Stimulated activated CD8-positive, alpha-beta memory T cell treated with anti-CD3 and anti-CD28 coated beads, Interleukin-4, amount 100 ng/mL, for 4 hours (primary cell): Measurements from ENCODE around the gene CECR2.

Source experiments
- DNase-seq, 2 donors: peaks; one replicate each; pipeline ENCODE4 v3.0.0-alpha.2; 2020; ENCODE audit warnings: low read depth in 2 of 2, low spot score in 1 of 2

Gene CECR2

DNA sequence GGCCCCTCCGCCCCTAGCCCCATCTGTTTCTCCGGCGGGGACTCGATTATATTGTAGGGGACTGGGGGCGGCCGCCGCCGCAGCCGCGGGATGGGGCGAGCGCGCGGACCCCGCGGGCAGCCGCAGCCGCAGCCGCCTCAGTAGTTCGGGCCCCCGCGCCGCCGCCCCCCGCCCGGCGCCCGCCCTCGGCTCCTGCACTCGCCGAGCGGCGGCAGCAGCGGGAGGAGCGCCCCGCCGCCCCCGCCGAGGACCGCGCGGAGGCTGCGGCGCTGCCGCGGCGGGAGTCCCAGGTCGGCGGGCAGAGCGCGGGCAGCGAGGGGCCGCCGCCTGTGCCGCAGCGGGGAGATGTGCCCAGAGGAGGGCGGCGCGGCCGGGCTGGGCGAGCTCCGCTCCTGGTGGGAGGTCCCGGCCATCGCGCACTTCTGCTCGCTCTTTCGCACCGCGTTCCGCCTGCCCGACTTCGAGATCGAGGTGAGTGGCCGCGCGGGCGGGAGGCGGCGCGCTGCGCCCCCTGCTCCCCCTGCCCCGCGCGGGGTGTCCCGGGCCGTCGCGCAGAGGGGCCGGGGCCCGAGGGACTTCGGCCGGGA, at the start of gene CECR2:
TSS of gene CECR2 (plus strand) at position 22 of the 587 bp plus-strand sequence. CDS start at position 346, 324 bp downstream.
- no peak for DNase-seq

DNA sequence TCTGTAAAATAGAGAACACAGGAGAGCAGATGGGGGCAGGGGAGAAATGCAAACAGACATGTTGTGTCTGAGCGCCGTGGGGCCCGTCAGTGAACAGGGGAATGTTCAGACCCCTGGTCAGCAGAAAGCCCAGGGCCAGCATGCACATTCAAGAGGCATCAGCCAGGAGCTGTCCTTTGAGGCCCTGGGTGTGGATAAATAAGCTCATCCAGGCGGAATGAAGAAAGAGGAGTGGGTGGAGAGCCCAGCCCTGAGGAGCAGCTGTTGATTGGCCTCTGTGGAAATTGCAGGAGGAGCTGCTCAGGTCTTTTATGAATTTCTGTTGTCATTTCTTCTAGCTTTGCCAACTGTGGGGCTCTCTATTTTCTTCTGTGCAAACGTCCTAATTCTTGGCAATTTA, 49.7 kb upstream of the CECR2 start:
- no peak for DNase-seq

- DNase-seq = no peak
These were observed 46.7 kb upstream of the CECR2 start for GRCh38 chr22:17322511-17322910.

- DNase-seq = no peak
These were observed 37.6 kb upstream of the CECR2 start for GRCh38 chr22:17331690-17332089.

- no peak for DNase-seq
These were observed 37.0 kb upstream of the CECR2 start for GRCh38 chr22:17332109-17332800.

DNA sequence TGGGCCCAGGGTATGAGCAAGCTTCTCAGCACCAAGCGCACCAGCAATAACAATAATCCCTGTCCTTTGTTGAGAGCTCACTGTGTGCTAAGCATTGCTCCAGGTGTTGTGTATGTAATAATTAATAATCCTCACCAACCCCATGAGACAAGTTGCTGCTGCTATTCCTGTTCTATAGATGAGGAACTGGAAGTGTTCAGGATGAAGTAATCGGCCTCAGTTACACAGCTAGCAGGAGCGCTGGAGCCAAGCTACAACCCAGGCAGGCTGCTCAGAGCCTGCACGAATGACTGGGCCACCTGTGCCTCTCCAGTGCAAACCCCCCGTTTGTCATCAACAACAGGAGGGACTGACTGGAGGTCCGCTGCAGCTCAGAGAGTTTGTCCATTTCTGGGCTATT, 35.2 kb upstream of the CECR2 start:
- no peak for DNase-seq

DNA sequence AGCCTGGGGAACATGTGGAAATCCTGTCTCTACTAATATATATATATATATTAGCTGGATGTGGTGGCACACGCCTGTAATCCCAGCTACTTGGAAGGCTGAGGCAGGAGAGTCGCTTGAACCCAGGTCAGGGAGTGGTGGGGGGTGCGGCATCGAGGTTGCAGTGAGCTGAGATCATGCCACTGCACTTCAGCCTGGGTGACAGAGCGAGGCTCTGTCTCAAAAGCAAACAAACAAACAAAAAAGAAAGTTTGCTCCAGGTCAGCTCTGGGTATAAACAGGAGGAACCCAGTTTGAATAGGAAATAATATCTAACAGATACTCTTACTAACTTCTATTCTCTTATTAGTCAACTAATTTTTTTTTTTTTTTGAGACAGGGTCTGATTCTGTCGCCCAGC, 34.3 kb upstream of the CECR2 start:
- DNase-seq = no peak

DNA sequence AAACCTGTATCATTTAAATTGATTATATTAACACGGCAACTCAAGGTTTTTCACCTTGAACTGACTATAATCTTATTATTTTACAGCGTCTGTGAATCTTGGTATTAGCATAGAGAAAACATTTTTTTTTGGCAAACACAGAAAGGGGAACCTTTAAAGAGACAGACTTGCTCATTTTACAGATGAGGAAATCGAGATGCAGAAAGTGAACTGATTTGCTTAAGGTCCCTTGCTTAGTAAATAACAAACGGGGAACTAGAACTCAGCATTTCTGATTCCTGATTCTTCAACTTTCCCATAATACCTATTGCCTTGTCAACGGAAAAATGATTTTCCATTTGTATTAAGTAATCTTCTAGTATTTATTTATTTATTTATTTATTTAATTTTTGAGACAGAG, 33.2 kb upstream of the CECR2 start:
- DNase-seq = no peak

- DNase-seq = no peak
These were observed 31.6 kb upstream of the CECR2 start for GRCh38 chr22:17337639-17338038.

GRCh38 chr22:17339095-17339693, 30.1 kb upstream of the CECR2 start:
- no peak for DNase-seq

- DNase-seq = no peak
These were observed 26.9 kb upstream of the CECR2 start for GRCh38 chr22:17342361-17342760.

- no peak for DNase-seq
These were observed 25.5 kb upstream of the CECR2 start for GRCh38 chr22:17343766-17344165.

DNA sequence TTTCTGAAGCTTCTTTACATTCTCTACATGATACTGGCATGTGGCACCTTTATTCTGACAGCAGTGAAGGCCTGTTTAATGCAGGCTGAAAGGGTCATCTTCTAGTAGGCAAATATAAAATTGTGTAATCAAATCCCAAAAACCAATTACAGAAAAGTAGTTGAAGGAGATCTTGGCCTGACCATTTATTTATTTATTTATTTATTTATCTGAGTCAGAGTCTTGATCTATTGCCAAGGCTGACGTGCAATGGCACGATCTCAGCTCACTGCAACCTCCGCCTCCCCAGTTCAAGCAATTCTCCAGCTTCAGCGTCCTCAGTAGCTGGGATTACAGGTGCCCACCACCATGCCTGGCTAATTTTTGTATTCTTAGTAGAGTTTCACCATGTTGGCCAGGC, 22.7 kb upstream of the CECR2 start:
- DNase-seq = no peak

GRCh38 chr22:17347724-17348123, 21.5 kb upstream of the CECR2 start:
- DNase-seq = no peak

- no peak for DNase-seq
These were observed 20.7 kb upstream of the CECR2 start for GRCh38 chr22:17348464-17349103.

DNA sequence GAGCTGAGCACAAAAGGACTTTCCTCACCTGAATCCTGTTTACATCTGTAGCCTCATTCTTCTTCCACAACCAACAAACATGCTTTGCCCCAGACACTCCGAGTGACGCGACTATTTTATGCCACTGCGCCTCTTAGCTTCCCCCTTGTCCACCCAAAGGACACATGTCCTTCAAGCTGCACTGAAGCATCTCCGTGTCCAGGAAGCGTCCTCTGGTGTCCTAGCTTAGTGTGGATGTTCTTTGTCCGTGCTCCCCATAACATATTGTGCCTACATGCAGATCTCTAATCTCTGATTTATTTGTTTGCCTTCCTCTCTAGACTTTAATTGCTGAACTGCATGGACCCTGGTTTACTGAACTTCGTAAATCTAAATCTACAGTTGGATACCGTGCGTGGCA, 20.1 kb upstream of the CECR2 start:
- no peak for DNase-seq

GRCh38 chr22:17350292-17350691, 19.0 kb upstream of the CECR2 start:
- no peak for DNase-seq

- DNase-seq = no peak
These were observed 16.5 kb upstream of the CECR2 start for GRCh38 chr22:17352798-17353197.

DNA sequence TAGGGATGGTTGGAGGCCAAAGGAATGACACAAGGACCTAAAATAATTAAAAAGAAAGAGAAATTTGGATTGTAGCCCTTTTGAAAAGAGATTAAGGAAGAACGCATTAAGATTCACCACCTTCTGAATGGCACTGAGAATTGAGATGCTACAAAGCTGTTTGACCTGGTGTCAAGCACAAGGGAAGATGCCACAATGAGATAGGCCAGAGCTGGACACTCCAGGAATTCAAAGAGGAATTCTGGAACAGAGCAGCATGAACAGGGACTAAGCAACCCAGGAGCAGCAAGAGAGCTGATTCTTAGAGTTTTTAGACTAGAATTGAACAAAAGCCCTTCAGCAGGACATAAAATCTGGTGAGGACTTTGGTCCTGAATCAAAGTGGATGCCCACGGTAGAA, 11.6 kb upstream of the CECR2 start:
- DNase-seq = no peak

- no peak for DNase-seq
These were observed 10.8 kb upstream of the CECR2 start for GRCh38 chr22:17358415-17358814.

GRCh38 chr22:17359501-17359900, 9.8 kb upstream of the CECR2 start:
- no peak for DNase-seq

DNA sequence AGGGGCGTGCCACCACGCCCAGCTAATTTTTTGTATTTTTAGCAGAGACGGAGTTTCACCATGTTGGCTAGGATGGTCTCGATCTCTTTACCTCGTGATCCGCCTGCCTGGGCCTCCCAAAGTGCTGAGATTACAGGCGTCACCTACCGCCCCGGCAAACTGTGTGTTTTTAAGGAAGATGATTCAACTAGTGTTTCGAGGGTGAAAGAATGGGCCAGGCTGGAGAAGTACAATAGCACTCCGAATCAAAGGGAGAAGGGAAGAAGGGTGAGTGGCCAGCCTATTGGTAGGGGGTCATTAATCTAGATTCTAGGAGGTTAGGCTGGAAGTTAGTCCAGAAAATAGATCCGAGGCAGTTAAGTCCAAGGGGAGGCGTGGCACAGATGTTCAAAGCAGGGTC, 2.9 kb upstream of the CECR2 start:
- DNase-seq = no peak
